K562 (cell line): ENCODE measurements around the gene ZNF816. TPM values are rescaled to one million over a fixed set of nuclear protein-coding genes. Genes with fewer than 3 reads are reported as not detected.

Experiments used
- KHSRP ChIP-seq: fragments of 450-650 bp; IDR thresholded peaks from 2 replicates; pipeline ENCODE4 v1.6.1; 2017
- ZNF232 ChIP-seq: sonication (generic); formaldehyde crosslinking; IDR thresholded peaks from 2 replicates; pipeline ENCODE4 v1.8.0; 2022; ENCODE audit warnings: mild to moderate bottlenecking, missing genetic modification reagents
- polyA plus RNA-seq, 8 experiments: library from polyadenylated mRNA; depleted of rRNA in 4 of 8; stranded (reverse) in 5 of 8; unstranded in 3 of 8; fragments of >200 nt; fragmentation: Nextera tagmentation in 2 of 8; fragmentation: Illumina TruSeq in 1 of 8; extraction: Ambion mirVana in 2 of 8; extraction: Trizol in 1 of 8; gene quantifications; 2 replicates each; pipeline versions ENCODE4 v1.2.1 to v1.2.3, GENCODE V29; 2011 to 2014; ENCODE audit warnings: inconsistent platforms in 1 of 8, missing spikeins in 1 of 8
- total RNA-seq, 7 experiments: library from RNA; depleted of rRNA in 6 of 7; stranded (reverse); fragments of >200 nt in 6 of 7; fragmentation: Illumina TruSeq in 2 of 7; extraction: Trizol in 2 of 7; gene quantifications; 2 replicates each; pipeline versions ENCODE4 v1.2.1 to v1.2.3, GENCODE V29; 2011 to 2021; ENCODE audit warnings: low replicate concordance in 1 of 7
- TF ChIP-seq, protein P1 (sequence below), 2 experiments: fragments of 450-650 bp in 1 of 2; sonication (generic) in 1 of 2; formaldehyde crosslinking in 1 of 2; IDR thresholded peaks; 2 replicates each; pipeline versions ENCODE4 v1.7.1 to v1.9.0; 2016 to 2022; ENCODE audit warnings: inconsistent platforms in 1 of 2, mild to moderate bottlenecking in 1 of 2, missing genetic modification reagents in 1 of 2
- TF ChIP-seq, protein P2 (sequence below): sonication (generic); formaldehyde crosslinking; IDR thresholded peaks from 2 replicates; pipeline ENCODE4 v1.8.1; 2023; ENCODE audit warnings: mild to moderate bottlenecking, missing genetic modification reagents
- TF ChIP-seq, protein P3 (sequence below): sonication (generic); formaldehyde crosslinking; IDR thresholded peaks from 2 replicates; pipeline ENCODE4 v1.8.1; 2023; ENCODE audit warnings: mild to moderate bottlenecking, missing genetic modification reagents

The ZNF816 gene
- total and polyA plus RNA-seq, 9 of the 15 experiments (the other 6 are each of a cell fraction or from before 2014, with no cell fraction given): 8.6 to 23.4 (median 13.0) TPM

DNA sequence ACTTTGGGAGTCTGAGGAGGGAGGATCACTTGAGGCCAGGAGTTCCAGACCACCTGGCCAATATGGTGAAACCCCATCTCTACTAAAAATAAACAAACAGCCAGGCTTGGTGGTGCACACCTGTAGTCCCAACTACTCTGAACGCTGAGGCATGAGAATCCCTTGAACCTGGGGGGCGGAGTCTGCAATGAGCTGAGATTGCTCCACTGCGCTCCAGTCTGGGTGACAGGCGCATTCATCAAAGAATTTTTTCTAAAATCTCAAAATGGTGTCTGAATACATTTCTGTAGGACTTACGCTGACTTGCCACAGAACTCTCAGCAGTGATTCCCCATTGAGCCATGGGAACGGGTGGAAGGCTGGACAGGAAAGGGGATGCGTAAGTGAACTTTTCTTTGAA is 33.0 kb upstream of the ZNF816 start (continued):
- TF ChIP-seq, protein P1, sequence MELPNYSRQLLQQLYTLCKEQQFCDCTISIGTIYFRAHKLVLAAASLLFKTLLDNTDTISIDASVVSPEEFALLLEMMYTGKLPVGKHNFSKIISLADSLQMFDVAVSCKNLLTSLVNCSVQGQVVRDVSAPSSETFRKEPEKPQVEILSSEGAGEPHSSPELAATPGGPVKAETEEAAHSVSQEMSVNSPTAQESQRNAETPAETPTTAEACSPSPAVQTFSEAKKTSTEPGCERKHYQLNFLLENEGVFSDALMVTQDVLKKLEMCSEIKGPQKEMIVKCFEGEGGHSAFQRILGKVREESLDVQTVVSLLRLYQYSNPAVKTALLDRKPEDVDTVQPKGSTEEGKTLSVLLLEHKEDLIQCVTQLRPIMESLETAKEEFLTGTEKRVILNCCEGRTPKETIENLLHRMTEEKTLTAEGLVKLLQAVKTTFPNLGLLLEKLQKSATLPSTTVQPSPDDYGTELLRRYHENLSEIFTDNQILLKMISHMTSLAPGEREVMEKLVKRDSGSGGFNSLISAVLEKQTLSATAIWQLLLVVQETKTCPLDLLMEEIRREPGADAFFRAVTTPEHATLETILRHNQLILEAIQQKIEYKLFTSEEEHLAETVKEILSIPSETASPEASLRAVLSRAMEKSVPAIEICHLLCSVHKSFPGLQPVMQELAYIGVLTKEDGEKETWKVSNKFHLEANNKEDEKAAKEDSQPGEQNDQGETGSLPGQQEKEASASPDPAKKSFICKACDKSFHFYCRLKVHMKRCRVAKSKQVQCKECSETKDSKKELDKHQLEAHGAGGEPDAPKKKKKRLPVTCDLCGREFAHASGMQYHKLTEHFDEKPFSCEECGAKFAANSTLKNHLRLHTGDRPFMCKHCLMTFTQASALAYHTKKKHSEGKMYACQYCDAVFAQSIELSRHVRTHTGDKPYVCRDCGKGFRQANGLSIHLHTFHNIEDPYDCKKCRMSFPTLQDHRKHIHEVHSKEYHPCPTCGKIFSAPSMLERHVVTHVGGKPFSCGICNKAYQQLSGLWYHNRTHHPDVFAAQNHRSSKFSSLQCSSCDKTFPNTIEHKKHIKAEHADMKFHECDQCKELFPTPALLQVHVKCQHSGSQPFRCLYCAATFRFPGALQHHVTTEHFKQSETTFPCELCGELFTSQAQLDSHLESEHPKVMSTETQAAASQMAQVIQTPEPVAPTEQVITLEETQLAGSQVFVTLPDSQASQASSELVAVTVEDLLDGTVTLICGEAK (IDR thresholded peaks at IDR 0.05): no peak
- TF ChIP-seq, protein P1 (CRISPR knock-in tag; IDR thresholded peaks at IDR 0.05): no peak
- TF ChIP-seq KHSRP: no peak
- TF ChIP-seq, protein P2, sequence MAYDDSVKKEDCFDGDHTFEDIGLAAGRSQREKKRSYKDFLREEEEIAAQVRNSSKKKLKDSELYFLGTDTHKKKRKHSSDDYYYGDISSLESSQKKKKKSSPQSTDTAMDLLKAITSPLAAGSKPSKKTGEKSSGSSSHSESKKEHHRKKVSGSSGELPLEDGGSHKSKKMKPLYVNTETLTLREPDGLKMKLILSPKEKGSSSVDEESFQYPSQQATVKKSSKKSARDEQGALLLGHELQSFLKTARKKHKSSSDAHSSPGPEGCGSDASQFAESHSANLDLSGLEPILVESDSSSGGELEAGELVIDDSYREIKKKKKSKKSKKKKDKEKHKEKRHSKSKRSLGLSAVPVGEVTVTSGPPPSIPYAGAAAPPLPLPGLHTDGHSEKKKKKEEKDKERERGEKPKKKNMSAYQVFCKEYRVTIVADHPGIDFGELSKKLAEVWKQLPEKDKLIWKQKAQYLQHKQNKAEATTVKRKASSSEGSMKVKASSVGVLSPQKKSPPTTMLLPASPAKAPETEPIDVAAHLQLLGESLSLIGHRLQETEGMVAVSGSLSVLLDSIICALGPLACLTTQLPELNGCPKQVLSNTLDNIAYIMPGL (CRISPR knock-in tag): no peak
- TF ChIP-seq ZNF232 (CRISPR knock-in tag): no peak
- TF ChIP-seq, protein P3, sequence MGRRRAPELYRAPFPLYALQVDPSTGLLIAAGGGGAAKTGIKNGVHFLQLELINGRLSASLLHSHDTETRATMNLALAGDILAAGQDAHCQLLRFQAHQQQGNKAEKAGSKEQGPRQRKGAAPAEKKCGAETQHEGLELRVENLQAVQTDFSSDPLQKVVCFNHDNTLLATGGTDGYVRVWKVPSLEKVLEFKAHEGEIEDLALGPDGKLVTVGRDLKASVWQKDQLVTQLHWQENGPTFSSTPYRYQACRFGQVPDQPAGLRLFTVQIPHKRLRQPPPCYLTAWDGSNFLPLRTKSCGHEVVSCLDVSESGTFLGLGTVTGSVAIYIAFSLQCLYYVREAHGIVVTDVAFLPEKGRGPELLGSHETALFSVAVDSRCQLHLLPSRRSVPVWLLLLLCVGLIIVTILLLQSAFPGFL (CRISPR knock-in tag): no peak
